Tibial nerve (tissue), 4 donors: Measurements from ENCODE around the gene RYR1. TPM values are rescaled to one million over a fixed set of nuclear protein-coding genes. Genes with fewer than 3 reads are reported as not detected.

Experiments
- DNase-seq, 2 donors: peaks; one replicate each; pipeline ENCODE4 v3.0.0-alpha.2; 2019; ENCODE audit warnings: low spot score in 2 of 2
- H3K27ac ChIP-seq, 4 donors: fragments of 200-600 bp; sonication (generic) in 3 of 4; one replicate each; pipeline ENCODE4 v1.5.1; 2017 to 2019; ENCODE audit warnings: mild to moderate bottlenecking in 1 of 4
- H3K27me3 ChIP-seq, 2 donors: fragments of 200-600 bp; sonication (generic) in 1 of 2; one replicate each; pipeline versions ENCODE4 v1.5.1 to v1.6.0; 2017 to 2019
- H3K36me3 ChIP-seq, 3 donors: fragments of 200-600 bp; sonication (generic); one replicate each; pipeline ENCODE4 v1.5.1; 2018 to 2019
- H3K4me1 ChIP-seq, 4 donors: fragments of 200-600 bp; sonication (generic) in 3 of 4; one replicate each; pipeline ENCODE4 v1.5.1; 2017 to 2019
- H3K4me3 ChIP-seq, 4 donors: fragments of 200-600 bp; sonication (generic) in 3 of 4; one replicate each; pipeline ENCODE4 v1.5.1; 2017 to 2019; ENCODE audit warnings: mild to moderate bottlenecking in 1 of 4, moderate library complexity in 1 of 4
- H3K9me3 ChIP-seq, 4 donors: fragments of 200-600 bp; sonication (generic) in 3 of 4; one replicate each; pipeline ENCODE4 v1.5.1; 2017 to 2019
- EP300 ChIP-seq, 2 donors: sonication (generic); formaldehyde crosslinking; IDR thresholded peaks; one replicate each; pipeline ENCODE4 v1.6.1; 2017; ENCODE audit warnings: antibody characterized with exemption in 2 of 2, mild to moderate bottlenecking in 1 of 2
- POLR2A ChIP-seq, 2 donors: fragments of 450-650 bp; IDR thresholded peaks; one replicate each; pipeline ENCODE4 v1.6.1; 2017; ENCODE audit warnings: antibody characterized with exemption in 2 of 2, mild to moderate bottlenecking in 2 of 2, moderate library complexity in 2 of 2
- WGBS, 2 donors: methylation state at CpG; one replicate each; pipeline ENCODE4 v1.1.5; 2018; 5-methylcytosine and 5-hydroxymethylcytosine counted together
- total RNA-seq, 4 donors: library from RNA; depleted of rRNA; stranded (reverse); fragments of >200 nt; gene quantifications; one replicate each; pipeline ENCODE4 v1.1.0, GENCODE V29; 2016
- TF ChIP-seq, protein P1 (sequence below), 5 experiments: fragments of 200-600 bp in 3 of 5; fragments of 450-650 bp in 2 of 5; sonication (generic) in 3 of 5; IDR thresholded peaks; one replicate each; pipeline ENCODE4 v1.5.1; 2016 to 2019; ENCODE audit warnings: antibody characterized with exemption in 5 of 5, mild to moderate bottlenecking in 3 of 5, moderate library complexity in 2 of 5

RYR1 gene
- total RNA-seq, 4 donors from 2014 or later: 5.7 to 18.1 (median 12.0) TPM

- 58 to 62% methylated on average over 26 to 38 of the region's 61 CpGs for WGBS, 2 donors
- Histone ChIP-seq H3K4me1 (peaks cover 0 to 46% (median 23%) of the 10 kb centered on the region in 4 donors), H3K27ac (no peak overlapping the region), H3K4me3 (peak overlapping the region in 2 of 4 donors; percentile 48 to 59), H3K9me3 (no peaks in the 10 kb centered on the region), H3K27me3 (peaks cover 0 to 14% of the 10 kb centered on the region in 2 donors), H3K36me3 (peaks cover 9 to 46% (median 24%) of the 10 kb centered on the region in 3 donors)
- TF ChIP-seq, protein P1, sequence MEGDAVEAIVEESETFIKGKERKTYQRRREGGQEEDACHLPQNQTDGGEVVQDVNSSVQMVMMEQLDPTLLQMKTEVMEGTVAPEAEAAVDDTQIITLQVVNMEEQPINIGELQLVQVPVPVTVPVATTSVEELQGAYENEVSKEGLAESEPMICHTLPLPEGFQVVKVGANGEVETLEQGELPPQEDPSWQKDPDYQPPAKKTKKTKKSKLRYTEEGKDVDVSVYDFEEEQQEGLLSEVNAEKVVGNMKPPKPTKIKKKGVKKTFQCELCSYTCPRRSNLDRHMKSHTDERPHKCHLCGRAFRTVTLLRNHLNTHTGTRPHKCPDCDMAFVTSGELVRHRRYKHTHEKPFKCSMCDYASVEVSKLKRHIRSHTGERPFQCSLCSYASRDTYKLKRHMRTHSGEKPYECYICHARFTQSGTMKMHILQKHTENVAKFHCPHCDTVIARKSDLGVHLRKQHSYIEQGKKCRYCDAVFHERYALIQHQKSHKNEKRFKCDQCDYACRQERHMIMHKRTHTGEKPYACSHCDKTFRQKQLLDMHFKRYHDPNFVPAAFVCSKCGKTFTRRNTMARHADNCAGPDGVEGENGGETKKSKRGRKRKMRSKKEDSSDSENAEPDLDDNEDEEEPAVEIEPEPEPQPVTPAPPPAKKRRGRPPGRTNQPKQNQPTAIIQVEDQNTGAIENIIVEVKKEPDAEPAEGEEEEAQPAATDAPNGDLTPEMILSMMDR (IDR thresholded peaks at IDR 0.05): no peak
- TF ChIP-seq POLR2A (IDR thresholded peaks at IDR 0.05): no peak
- no peak for DNase-seq
These were observed 47.1 kb upstream of the RYR1 start for GRCh38 chr19:38386300-38386970.

GRCh38 chr19:38386971-38387549 is 46.4 kb upstream of the RYR1 start:
- Histone ChIP-seq H3K36me3 (peaks cover 3 to 40% (median 18%) of the 10 kb centered on the region in 3 donors), H3K9me3 (no peaks in the 10 kb centered on the region), H3K27me3 (peaks cover 0 to 14% of the 10 kb centered on the region in 2 donors), H3K4me3 (peak overlapping the region; percentile 29 to 59 (median 48)), H3K4me1 (peaks cover 0 to 46% (median 23%) of the 10 kb centered on the region in 4 donors), H3K27ac (peak overlapping the region in 2 of 4 donors; percentile 54 to 82)
- DNase-seq: peak in 1 of 2 donors; percentile 15
- WGBS, 2 donors: 2 to 4% methylated on average over 26 of the region's 36 CpGs
- TF ChIP-seq, protein P1 (IDR thresholded peaks at IDR 0.05): no peak
- TF ChIP-seq EP300 (IDR thresholded peaks at IDR 0.05) (no peak), POLR2A (IDR thresholded peaks at IDR 0.05) (no peak)

GRCh38 chr19:38387550-38388348 is 45.7 kb upstream of the RYR1 start, which contains the start of gene GGN:
Gene GGN, minus strand, starts transcription at chr19:38388034. Its CDS starts 773 bp downstream, at chr19:38387261.
- Histone ChIP-seq H3K4me1 (peaks cover 0 to 46% (median 23%) of the 10 kb centered on the region in 4 donors), H3K36me3 (peaks cover 3 to 33% (median 11%) of the 10 kb centered on the region in 3 donors), H3K9me3 (no peaks in the 10 kb centered on the region), H3K27me3 (peaks cover 0 to 14% of the 10 kb centered on the region in 2 donors), H3K4me3 (peak within 1 kb of the TSS; percentile 29 to 59 (median 48)), H3K27ac (peak within 1 kb of the TSS in 3 of 4 donors; percentile 54 to 90 (median 82))
- peak; percentile 43 to 78 for DNase-seq
- 1 to 3% methylated on average over 44 to 51 of the region's 51 CpGs for WGBS, 2 donors
- peak in 1 of 2 donors; percentile 34 for TF ChIP-seq EP300 (IDR thresholded peaks at IDR 0.05)
- no peak for TF ChIP-seq POLR2A (IDR thresholded peaks at IDR 0.05)
- TF ChIP-seq, protein P1 (IDR thresholded peaks at IDR 0.05): no peak

DNA sequence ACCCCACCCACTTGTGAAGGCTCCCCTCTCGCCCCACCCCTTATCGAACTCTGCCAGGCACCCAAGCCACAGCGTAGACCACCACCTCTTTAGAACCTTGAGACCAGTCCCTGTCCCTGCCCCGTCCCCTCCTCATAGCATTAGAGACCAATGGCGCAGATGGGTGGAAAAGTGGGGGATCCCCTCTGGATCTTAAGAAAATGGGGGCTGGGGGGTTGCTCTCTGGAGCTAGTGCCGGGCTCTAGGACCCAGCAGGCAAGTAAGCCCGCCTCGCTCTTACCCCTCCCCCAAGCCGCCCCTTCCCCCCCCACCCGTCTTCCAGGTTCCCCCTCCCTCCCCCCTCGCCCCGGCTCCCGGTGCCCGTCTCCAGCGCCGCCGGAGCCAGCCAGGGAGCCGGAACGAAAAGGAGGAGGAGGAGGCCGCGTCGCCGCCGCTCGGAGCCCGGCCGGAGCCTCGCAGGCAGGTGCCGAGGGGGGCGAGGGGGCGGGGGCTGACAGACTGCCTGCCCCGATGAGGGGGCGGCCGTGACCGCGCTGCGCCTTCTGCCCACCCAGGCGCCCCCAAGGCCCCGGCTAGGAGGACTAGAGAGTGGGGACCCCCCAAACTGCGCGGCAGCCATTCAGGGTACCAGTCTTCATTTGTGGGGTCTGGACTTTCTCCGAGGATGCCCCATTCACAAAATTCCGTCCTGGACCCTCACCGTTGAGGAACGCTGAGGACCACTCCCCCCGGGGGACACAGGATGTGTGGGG is 45.0 kb upstream of the RYR1 start, which contains the start of gene SPRED3:
TSS of gene SPRED3 (plus strand) at position 349 of the 752 bp plus-strand sequence. CDS start 1,606 bp downstream, outside the sequence.
- Histone ChIP-seq H3K27ac (peak within 1 kb of the TSS in 3 of 4 donors; percentile 54 to 90 (median 82)), H3K27me3 (peaks cover 0 to 14% of the 10 kb centered on the region in 2 donors), H3K9me3 (no peaks in the 10 kb centered on the region), H3K4me3 (peak within 1 kb of the TSS; percentile 29 to 59 (median 48)), H3K4me1 (peaks cover 0 to 46% (median 23%) of the 10 kb centered on the region in 4 donors), H3K36me3 (peaks cover 1 to 25% (median 5%) of the 10 kb centered on the region in 3 donors)
- TF ChIP-seq EP300 (IDR thresholded peaks at IDR 0.05) (no peak), POLR2A (IDR thresholded peaks at IDR 0.05) (no peak)
- TF ChIP-seq, protein P1 (IDR thresholded peaks at IDR 0.05): no peak
- WGBS, 2 donors: 0 to 1% methylated on average over 22 to 24 of the region's 46 CpGs
- DNase-seq: no peak
